ENCODE measurements around the gene MRPL18. TPM values are rescaled to one million over a fixed set of nuclear protein-coding genes. Genes with fewer than 3 reads are reported as not detected.
A peak's percentile ranks its signal among the peaks of the same experiment; 100 is the strongest.

Gene MRPL18
- total RNA-seq, 1 donor, result 12.1 TPM

GRCh38 chr6:159761129-159761872, 29.0 kb upstream of the MRPL18 start:
- no peaks in the 10 kb centered on the region for H3K9me3 ChIP-seq (ENCODE audit: low read depth, low read length)
- no peaks in the 10 kb centered on the region for H3K27me3 ChIP-seq (ENCODE audit: insufficient read depth, low read length)
- H3K4me3 ChIP-seq (ENCODE audit: low read length), result peak overlapping the region; percentile 98
- H3K4me1 ChIP-seq (ENCODE audit: insufficient read depth, low read length), result peaks cover 23% of the 10 kb centered on the region

- Histone ChIP-seq H3K4me1 (ENCODE audit: insufficient read depth, low read length) (peaks cover 23% of the 10 kb centered on the region), H3K4me3 (ENCODE audit: low read length) (peak within 1 kb of the TSS; percentile 98), H3K9me3 (ENCODE audit: low read depth, low read length) (no peaks in the 10 kb centered on the region), H3K27me3 (ENCODE audit: insufficient read depth, low read length) (no peaks in the 10 kb centered on the region)
Measured at GRCh38 chr6:159761873-159762680, 28.2 kb upstream of the MRPL18 start, which contains the start of gene ACAT2. Gene ACAT2 (plus strand): TSS chr6:159762045. CDS start chr6:159762088, 43 bp downstream.

GRCh38 chr6:159762681-159763293, 27.5 kb upstream of the MRPL18 start:
- H3K4me3 ChIP-seq (ENCODE audit: low read length), result peak overlapping the region; percentile 98
- H3K4me1 ChIP-seq (ENCODE audit: insufficient read depth, low read length), result peaks cover 23% of the 10 kb centered on the region
- no peaks in the 10 kb centered on the region for H3K27me3 ChIP-seq (ENCODE audit: insufficient read depth, low read length)
- H3K9me3 ChIP-seq (ENCODE audit: low read depth, low read length), result no peaks in the 10 kb centered on the region

GRCh38 chr6:159766906-159767305, 23.4 kb upstream of the MRPL18 start:
- H3K4me1 ChIP-seq (ENCODE audit: insufficient read depth, low read length), result peaks cover 9% of the 10 kb centered on the region

GRCh38 chr6:159769470-159769869, 20.8 kb upstream of the MRPL18 start:
- no peaks in the 10 kb centered on the region for H3K27me3 ChIP-seq (ENCODE audit: insufficient read depth, low read length)
- no peaks in the 10 kb centered on the region for H3K4me1 ChIP-seq (ENCODE audit: insufficient read depth, low read length)
- no peak overlapping the region for H3K4me3 ChIP-seq (ENCODE audit: low read length)
- no peaks in the 10 kb centered on the region for H3K9me3 ChIP-seq (ENCODE audit: low read depth, low read length)

More at GRCh38 chr6:159766906-159767305, 23.4 kb upstream of the MRPL18 start:
- Histone ChIP-seq H3K9me3 (ENCODE audit: low read depth, low read length) (no peaks in the 10 kb centered on the region), H3K4me3 (ENCODE audit: low read length) (no peak overlapping the region), H3K27me3 (ENCODE audit: insufficient read depth, low read length) (no peaks in the 10 kb centered on the region)

- no peaks in the 10 kb centered on the region for H3K27me3 ChIP-seq (ENCODE audit: insufficient read depth, low read length)
- no peak overlapping the region for H3K4me3 ChIP-seq (ENCODE audit: low read length)
- H3K4me1 ChIP-seq (ENCODE audit: insufficient read depth, low read length), result no peaks in the 10 kb centered on the region
- no peaks in the 10 kb centered on the region for H3K9me3 ChIP-seq (ENCODE audit: low read depth, low read length)
Measured at GRCh38 chr6:159772196-159772595, 18.1 kb upstream of the MRPL18 start.

- Histone ChIP-seq H3K27me3 (ENCODE audit: insufficient read depth, low read length) (no peaks in the 10 kb centered on the region), H3K4me1 (ENCODE audit: insufficient read depth, low read length) (no peaks in the 10 kb centered on the region), H3K9me3 (ENCODE audit: low read depth, low read length) (no peaks in the 10 kb centered on the region), H3K4me3 (ENCODE audit: low read length) (no peak overlapping the region)
Measured at GRCh38 chr6:159777240-159777904, 12.9 kb upstream of the MRPL18 start.

- H3K4me1 ChIP-seq (ENCODE audit: insufficient read depth, low read length), result no peaks in the 10 kb centered on the region
- no peaks in the 10 kb centered on the region for H3K9me3 ChIP-seq (ENCODE audit: low read depth, low read length)
- H3K27me3 ChIP-seq (ENCODE audit: insufficient read depth, low read length), result no peaks in the 10 kb centered on the region
- no peak overlapping the region for H3K4me3 ChIP-seq (ENCODE audit: low read length)
Measured at GRCh38 chr6:159778131-159778530, 12.1 kb upstream of the MRPL18 start.

- H3K4me1 ChIP-seq (ENCODE audit: insufficient read depth, low read length), result no peaks in the 10 kb centered on the region
- no peak overlapping the region for H3K4me3 ChIP-seq (ENCODE audit: low read length)
- no peaks in the 10 kb centered on the region for H3K27me3 ChIP-seq (ENCODE audit: insufficient read depth, low read length)
- no peaks in the 10 kb centered on the region for H3K9me3 ChIP-seq (ENCODE audit: low read depth, low read length)
Measured at GRCh38 chr6:159778542-159779103, 11.6 kb upstream of the MRPL18 start.

GRCh38 chr6:159788276-159788675, 2.0 kb upstream of the MRPL18 start:
- H3K4me1 ChIP-seq (ENCODE audit: insufficient read depth, low read length), result peaks cover 33% of the 10 kb centered on the region
- no peaks in the 10 kb centered on the region for H3K9me3 ChIP-seq (ENCODE audit: low read depth, low read length)
- peak overlapping the region; percentile 89 for H3K4me3 ChIP-seq (ENCODE audit: low read length)
- no peaks in the 10 kb centered on the region for H3K27me3 ChIP-seq (ENCODE audit: insufficient read depth, low read length)

GRCh38 chr6:159788753-159789376, 1.4 kb upstream of the MRPL18 start:
- Histone ChIP-seq H3K9me3 (ENCODE audit: low read depth, low read length) (no peaks in the 10 kb centered on the region), H3K4me1 (ENCODE audit: insufficient read depth, low read length) (peaks cover 33% of the 10 kb centered on the region), H3K27me3 (ENCODE audit: insufficient read depth, low read length) (no peaks in the 10 kb centered on the region), H3K4me3 (ENCODE audit: low read length) (peak overlapping the region; percentile 89)

GRCh38 chr6:159789377-159790148, 704 bp upstream of the MRPL18 start, which contains the start of gene TCP1:
Gene TCP1 (minus strand): TSS chr6:159789602. CDS start chr6:159789468, 134 bp downstream.
- peak within 1 kb of the TSS; percentile 89 for H3K4me3 ChIP-seq (ENCODE audit: low read length)
- no peaks in the 10 kb centered on the region for H3K9me3 ChIP-seq (ENCODE audit: low read depth, low read length)
- no peaks in the 10 kb centered on the region for H3K27me3 ChIP-seq (ENCODE audit: insufficient read depth, low read length)
- H3K4me1 ChIP-seq (ENCODE audit: insufficient read depth, low read length), result peaks cover 33% of the 10 kb centered on the region

- H3K9me3 ChIP-seq (ENCODE audit: low read depth, low read length), result no peaks in the 10 kb centered on the region
- H3K4me3 ChIP-seq (ENCODE audit: low read length), result peak overlapping the region; percentile 89
- H3K27me3 ChIP-seq (ENCODE audit: insufficient read depth, low read length), result no peaks in the 10 kb centered on the region
- H3K4me1 ChIP-seq (ENCODE audit: insufficient read depth, low read length), result peaks cover 33% of the 10 kb centered on the region
Measured at GRCh38 chr6:159790956-159791598, 810 bp downstream of the MRPL18 start.

All from mononuclear cell (primary cell).